ENCODE results near the gene CBX7. TPM values are rescaled to one million over a fixed set of nuclear protein-coding genes. Genes with fewer than 3 reads are reported as not detected.
A peak's percentile ranks its signal among the peaks of the same experiment; 100 is the strongest.

CBX7 gene
- total RNA-seq, 1 donor = 14.5 TPM

DNA sequence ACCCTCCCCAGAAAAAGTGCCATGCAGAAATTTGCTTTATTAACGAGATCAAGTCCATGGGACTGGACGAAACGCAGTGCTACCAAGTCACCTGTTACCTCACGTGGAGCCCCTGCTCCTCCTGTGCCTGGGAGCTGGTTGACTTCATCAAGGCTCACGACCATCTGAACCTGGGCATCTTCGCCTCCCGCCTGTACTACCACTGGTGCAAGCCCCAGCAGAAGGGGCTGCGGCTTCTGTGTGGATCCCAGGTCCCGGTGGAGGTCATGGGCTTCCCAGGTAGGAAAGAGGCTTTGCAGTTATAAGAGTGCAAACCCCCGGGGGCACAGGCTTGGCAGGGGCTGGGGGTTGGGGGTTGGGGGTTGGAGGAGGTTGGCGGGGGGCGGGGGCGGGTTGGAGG, 51.3 kb downstream of the CBX7 start:
- no peaks in the 10 kb centered on the region for H3K36me3 ChIP-seq (ENCODE audit: insufficient read depth, low read length)
- no peaks in the 10 kb centered on the region for H3K9me3 ChIP-seq (ENCODE audit: low read depth, low read length)
- no peak overlapping the region for H3K27ac ChIP-seq (ENCODE audit: low read depth, low read length)
- H3K4me1 ChIP-seq (ENCODE audit: insufficient read depth, low read length) = peaks cover 3% of the 10 kb centered on the region
- no peaks in the 10 kb centered on the region for H4K20me1 ChIP-seq (ENCODE audit: insufficient read depth, low read length)
- no peaks in the 10 kb centered on the region for H3K27me3 ChIP-seq (ENCODE audit: insufficient read depth, low read length)
- no peak overlapping the region for H3K4me2 ChIP-seq (ENCODE audit: insufficient read depth, low read length)
- H3K4me3 ChIP-seq (ENCODE audit: insufficient read depth, low read length) = no peak overlapping the region
- no peaks in the 10 kb centered on the region for H3K79me2 ChIP-seq (ENCODE audit: insufficient read depth, low read length)
- no peak for TF ChIP-seq CTCF (IDR thresholded peaks at IDR 0.05; ENCODE audit: extremely low read depth, low read depth, low read length)
- peak; percentile 76 for DNase-seq (ENCODE audit: insufficient read length, low spot score, missing footprints)
- no peak overlapping the region for H2AFZ ChIP-seq (ENCODE audit: low read length)

- Histone ChIP-seq H2AFZ (ENCODE audit: low read length) (no peak overlapping the region), H3K4me2 (ENCODE audit: insufficient read depth, low read length) (no peak overlapping the region), H3K27ac (ENCODE audit: low read depth, low read length) (no peak overlapping the region), H3K27me3 (ENCODE audit: insufficient read depth, low read length) (no peaks in the 10 kb centered on the region), H3K36me3 (ENCODE audit: insufficient read depth, low read length) (no peaks in the 10 kb centered on the region), H3K79me2 (ENCODE audit: insufficient read depth, low read length) (no peaks in the 10 kb centered on the region), H4K20me1 (ENCODE audit: insufficient read depth, low read length) (no peaks in the 10 kb centered on the region), H3K9me3 (ENCODE audit: low read depth, low read length) (no peaks in the 10 kb centered on the region), H3K4me1 (ENCODE audit: insufficient read depth, low read length) (peaks cover 3% of the 10 kb centered on the region), H3K4me3 (ENCODE audit: insufficient read depth, low read length) (no peak overlapping the region)
- peak; percentile 26 for DNase-seq (ENCODE audit: insufficient read length, low spot score, missing footprints)
- TF ChIP-seq CTCF (IDR thresholded peaks at IDR 0.05; ENCODE audit: extremely low read depth, low read depth, low read length) = no peak
These were observed 53.9 kb downstream of the CBX7 start for GRCh38 chr22:39098576-39098975.

DNA sequence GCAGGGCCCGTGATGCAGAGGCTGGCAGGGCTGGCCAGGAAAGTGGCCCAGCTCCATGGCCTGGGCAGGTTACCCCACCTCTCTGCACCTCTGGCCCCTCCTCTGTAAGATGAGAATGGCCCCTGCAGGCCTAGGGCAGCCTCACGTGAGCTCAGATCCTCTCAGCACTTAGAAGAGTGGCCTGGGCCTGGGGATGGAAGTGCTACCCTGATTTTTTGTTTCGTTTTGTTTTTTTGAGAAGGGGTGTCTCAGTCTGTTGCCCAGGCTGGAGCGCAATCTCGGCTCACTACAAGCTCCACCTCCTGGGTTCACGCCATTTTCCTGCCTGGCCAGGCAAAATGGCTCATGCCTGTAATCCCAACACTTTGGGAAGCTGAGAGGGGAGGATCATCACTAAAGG, 54.5 kb downstream of the CBX7 start:
- no peak for TF ChIP-seq CTCF (IDR thresholded peaks at IDR 0.05; ENCODE audit: extremely low read depth, low read depth, low read length)
- no peak overlapping the region for H3K4me2 ChIP-seq (ENCODE audit: insufficient read depth, low read length)
- H3K4me3 ChIP-seq (ENCODE audit: insufficient read depth, low read length) = no peak overlapping the region
- H4K20me1 ChIP-seq (ENCODE audit: insufficient read depth, low read length) = no peaks in the 10 kb centered on the region
- no peak overlapping the region for H3K27ac ChIP-seq (ENCODE audit: low read depth, low read length)
- DNase-seq (ENCODE audit: insufficient read length, low spot score, missing footprints) = no peak
- H3K36me3 ChIP-seq (ENCODE audit: insufficient read depth, low read length) = no peaks in the 10 kb centered on the region
- no peak overlapping the region for H2AFZ ChIP-seq (ENCODE audit: low read length)
- H3K79me2 ChIP-seq (ENCODE audit: insufficient read depth, low read length) = no peaks in the 10 kb centered on the region
- H3K4me1 ChIP-seq (ENCODE audit: insufficient read depth, low read length) = peaks cover 3% of the 10 kb centered on the region
- no peaks in the 10 kb centered on the region for H3K9me3 ChIP-seq (ENCODE audit: low read depth, low read length)
- H3K27me3 ChIP-seq (ENCODE audit: insufficient read depth, low read length) = no peaks in the 10 kb centered on the region

DNA sequence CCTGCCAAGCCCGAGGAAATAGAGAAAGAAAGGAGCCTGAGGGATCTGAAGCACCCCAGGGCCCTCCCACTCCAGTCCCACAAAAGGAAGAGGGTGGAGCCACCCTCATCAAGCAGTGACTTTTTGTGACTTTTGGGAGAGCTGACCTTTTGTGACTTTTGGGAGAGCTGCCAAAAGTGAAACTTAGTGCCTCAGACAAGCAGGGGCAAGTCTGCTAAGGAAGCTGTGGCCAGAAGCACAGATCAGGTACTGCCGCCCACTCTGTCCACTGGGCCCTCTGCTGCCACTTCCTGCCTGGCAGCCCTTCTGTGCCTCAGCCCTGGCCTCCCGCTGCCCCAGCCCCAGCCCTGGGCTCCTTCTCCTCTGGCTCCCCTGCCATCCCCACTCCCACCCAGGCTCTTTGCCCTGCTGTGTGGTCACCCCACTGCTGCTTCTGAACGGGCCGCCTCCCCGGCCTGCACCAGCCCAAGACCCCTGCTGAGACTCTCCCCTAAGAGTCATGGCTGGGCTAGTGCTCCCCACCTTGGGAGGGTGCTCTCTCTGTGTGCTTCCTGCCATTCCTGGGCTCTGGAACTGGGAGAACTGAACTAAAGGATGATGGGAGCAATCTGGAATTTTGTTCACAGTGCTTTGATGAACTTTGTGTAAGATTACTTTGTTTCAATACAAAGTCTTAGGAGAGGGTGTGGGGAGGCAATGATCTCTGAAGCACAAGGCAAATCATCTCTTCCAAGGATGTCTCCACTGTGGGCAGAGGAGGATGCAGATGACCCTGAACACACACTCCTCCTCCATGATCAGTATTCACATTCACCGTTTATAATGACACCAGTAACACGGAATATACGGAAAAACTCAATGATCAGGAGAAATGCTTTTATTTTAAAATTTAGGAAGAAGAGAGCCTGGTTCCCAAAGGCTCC, 55.1 kb downstream of the CBX7 start, which contains the start of gene APOBEC3H:
TSS of gene APOBEC3H (plus strand) at position 147 of the 923 bp plus-strand sequence. CDS start 3,035 bp downstream, outside the sequence.
- no peak within 1 kb of the TSS for H3K4me2 ChIP-seq (ENCODE audit: insufficient read depth, low read length)
- no peak within 1 kb of the TSS for H3K4me3 ChIP-seq (ENCODE audit: insufficient read depth, low read length)
- no peaks in the 10 kb centered on the region for H3K9me3 ChIP-seq (ENCODE audit: low read depth, low read length)
- H3K27ac ChIP-seq (ENCODE audit: low read depth, low read length) = no peak within 1 kb of the TSS
- H3K27me3 ChIP-seq (ENCODE audit: insufficient read depth, low read length) = peaks cover 5% of the 10 kb centered on the region
- no peaks in the 10 kb centered on the region for H4K20me1 ChIP-seq (ENCODE audit: insufficient read depth, low read length)
- H3K79me2 ChIP-seq (ENCODE audit: insufficient read depth, low read length) = no peaks in the 10 kb centered on the region
- peak; percentile 62 for DNase-seq (ENCODE audit: insufficient read length, low spot score, missing footprints)
- no peaks in the 10 kb centered on the region for H3K36me3 ChIP-seq (ENCODE audit: insufficient read depth, low read length)
- peaks cover 3% of the 10 kb centered on the region for H3K4me1 ChIP-seq (ENCODE audit: insufficient read depth, low read length)
- H2AFZ ChIP-seq (ENCODE audit: low read length) = peak within 1 kb of the TSS; percentile 75
- TF ChIP-seq CTCF (IDR thresholded peaks at IDR 0.05; ENCODE audit: extremely low read depth, low read depth, low read length) = no peak

All from osteoblast (primary cell).